Activated CD8-positive, alpha-beta memory T cell treated with anti-CD3 and anti-CD28 coated beads for 48 hours (primary cell): ENCODE data around the gene HCRTR1.

ENCODE experiments used
- DNase-seq, 3 experiments: peaks; one replicate each; pipeline ENCODE4 v3.0.0-alpha.2; 2020; ENCODE audit warnings: low read depth in 2 of 3, low spot score in 2 of 3

HCRTR1 gene

GRCh38 chr1:31617218-31617915, at the start of gene HCRTR1:
Gene HCRTR1, plus strand, starts transcription at chr1:31617689. Its CDS starts 1,504 bp downstream, at chr1:31619193.
- DNase-seq, result no peak

DNA sequence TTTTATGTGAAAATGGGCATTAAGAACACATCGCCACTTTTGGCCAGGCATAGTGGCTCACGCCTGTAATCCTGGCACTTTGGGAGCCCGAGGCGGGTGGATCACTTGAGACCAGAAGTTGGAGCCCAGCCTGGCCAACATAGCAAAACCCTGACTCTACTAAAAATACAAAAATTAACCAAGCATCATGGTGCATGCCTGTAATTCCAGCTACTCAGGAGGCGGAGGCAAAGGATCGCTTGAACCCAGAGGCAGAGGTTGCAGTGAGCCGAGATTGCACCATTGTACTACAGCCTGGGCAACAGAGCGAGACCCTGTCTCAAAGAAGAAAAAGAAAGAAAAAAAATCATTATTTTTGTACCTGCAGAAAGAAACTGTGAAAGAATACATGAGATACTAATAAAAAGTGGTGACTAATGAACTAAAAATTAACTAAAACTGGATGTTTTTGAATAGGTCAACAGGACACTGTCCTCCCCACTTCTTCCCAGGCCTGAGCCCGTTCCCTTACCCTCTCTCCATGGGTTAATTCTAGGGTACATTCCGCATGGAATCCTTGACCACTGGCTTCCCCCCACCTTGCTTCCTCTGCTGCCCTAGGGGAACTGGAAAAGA, 49.4 kb upstream of the HCRTR1 start:
- DNase-seq, result no peak

DNA sequence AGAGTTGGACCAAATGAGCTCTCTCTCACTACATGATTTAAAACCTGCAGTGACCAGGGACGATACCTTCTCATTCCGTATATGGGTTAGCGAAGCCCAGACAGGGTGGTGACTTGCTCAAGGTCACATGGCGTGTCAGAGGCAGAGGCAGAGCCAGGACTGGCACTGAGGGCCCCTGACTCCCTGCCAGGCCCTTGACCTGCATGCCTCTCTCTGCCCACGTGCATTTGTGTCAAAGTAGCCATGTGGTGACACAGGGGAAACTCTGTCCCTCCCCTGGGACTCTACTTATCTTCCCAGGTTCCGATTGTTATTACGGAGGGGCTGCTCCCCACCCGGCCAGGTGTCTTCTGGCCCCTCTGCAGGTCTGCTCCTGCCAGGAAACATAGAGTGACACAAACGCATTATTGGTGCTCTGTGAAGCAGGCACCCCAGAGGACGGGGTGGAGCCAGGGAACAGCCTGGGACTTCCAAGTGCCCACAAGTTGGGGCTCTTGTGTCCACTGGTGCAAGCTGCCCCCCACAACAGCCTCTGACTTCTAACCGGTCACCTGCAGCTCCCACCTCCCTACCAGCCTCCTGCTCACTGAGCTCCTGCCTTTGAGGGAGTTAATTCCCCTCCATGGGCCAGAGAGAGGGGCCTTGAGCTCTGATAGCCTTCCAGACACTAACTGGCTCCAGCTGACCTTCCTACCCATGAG, 48.4 kb upstream of the HCRTR1 start:
- no peak for DNase-seq

DNA sequence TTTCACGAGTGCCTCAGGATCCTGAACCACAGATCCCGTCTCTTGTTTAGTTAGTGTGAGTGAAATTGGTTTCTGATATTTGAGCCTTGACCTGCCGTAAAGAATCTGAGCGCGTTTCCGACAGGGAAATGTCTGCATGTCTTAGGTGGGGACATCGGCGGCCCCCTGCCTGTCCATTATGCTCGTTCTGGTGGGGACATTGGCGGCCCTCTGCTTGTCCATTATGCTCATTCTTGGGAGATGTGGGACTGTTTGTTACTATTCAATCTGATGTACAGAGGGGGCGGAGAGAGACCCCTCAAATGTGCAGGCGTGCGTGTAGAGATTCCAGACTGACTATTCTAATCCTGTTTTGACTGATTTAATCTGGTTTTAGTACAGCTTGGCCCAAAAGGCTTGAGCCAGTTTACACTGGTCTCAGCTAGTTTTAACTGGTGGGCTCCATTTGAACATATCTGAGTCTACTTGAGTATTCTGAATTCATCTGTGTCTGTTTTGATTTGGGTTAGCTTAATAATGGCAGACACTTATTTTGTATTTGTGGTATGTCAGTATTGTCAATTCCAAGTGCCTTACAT, 47.8 kb upstream of the HCRTR1 start:
- no peak for DNase-seq

- DNase-seq, result no peak
These were observed 47.3 kb upstream of the HCRTR1 start for GRCh38 chr1:31570228-31570627.

- no peak for DNase-seq
These were observed 46.6 kb upstream of the HCRTR1 start for GRCh38 chr1:31570906-31571305.

- no peak for DNase-seq
These were observed 45.9 kb upstream of the HCRTR1 start for GRCh38 chr1:31571340-31572295.

DNA sequence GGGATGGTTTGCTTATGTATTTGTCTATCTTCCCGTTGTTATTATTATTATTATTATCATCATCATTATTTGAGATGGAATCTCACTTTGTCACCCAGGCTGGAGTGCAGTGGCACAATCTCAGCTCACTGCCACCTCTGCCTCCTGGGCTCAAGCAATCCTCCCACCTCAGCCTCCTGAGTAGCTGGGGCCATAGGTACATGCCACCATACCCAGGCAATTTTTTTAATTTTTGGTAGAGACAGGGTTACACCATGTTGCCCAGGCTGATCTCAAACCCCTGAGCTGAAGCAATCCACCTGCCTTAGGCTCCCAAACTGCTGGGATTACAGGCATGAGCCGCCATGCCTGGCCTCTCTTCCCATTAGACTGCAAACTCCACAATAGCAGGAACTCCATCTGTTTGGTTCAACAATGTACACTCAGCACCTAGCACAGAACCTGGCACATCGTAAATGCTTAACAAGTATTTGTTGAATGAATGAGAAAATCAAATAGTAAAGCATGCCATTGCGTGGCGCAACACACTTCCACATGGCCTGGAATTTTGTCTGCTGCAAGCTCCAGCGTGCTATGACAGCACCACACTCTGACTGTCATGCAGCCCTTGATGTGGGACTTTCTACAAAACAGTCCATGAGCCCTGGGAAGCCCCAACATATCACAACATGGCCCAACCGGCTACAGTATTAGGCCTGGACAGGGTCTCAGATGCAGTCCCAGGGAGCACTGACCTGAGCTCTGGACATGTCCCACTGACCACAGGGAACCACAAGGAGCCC, 45.0 kb upstream of the HCRTR1 start:
- DNase-seq, result no peak

DNA sequence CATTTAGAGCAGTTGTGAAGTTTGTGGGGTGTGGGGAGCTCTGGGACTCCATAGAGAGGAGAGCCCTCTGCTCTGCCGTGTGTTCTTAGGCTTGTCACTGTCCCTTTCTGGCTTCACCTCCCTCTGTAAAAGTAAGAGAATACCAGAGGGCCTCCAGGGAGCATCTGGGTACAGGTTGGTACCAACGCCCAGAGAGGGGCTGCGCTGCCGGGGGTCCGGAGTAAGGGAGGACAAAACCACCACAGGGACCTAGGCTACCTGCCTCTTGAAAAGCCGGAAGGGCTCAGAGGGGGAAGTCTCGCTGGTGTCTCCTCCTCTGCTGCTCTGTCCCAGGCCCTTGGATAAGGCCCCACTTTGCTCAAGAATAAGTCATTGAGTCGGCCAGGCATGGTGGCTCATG, 44.2 kb upstream of the HCRTR1 start:
- no peak for DNase-seq

DNA sequence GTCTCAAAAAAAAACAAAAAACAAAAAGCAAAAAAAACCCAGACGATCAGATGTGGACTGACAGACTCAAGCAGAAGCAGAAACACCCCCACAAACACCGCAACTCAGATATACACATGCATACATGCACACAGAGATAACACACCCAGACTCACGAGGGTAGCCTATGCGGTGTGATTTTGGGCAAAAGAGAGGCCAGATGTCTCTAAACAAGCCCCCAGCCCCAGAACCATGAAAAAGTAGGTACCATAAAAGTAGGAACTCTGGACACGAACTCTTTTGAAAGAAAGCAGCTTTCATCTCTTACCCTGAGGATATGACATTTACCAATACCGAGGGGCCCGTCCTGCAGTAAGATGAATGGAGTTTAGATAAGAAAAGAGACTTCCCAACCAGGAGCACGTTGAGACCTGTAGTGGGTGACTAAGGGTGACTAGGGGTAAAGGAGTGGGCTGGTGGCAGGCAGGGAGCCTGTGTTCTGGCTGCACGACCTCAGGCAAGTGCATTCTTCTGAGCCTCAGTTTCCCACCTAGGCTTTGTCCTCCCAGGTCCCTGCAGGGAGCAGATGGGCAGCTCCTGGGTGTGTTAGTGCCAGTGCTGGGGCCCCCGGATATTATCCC, 42.6 kb upstream of the HCRTR1 start:
- DNase-seq, result no peak

- no peak for DNase-seq
These were observed 41.9 kb upstream of the HCRTR1 start for GRCh38 chr1:31575369-31576140.

DNA sequence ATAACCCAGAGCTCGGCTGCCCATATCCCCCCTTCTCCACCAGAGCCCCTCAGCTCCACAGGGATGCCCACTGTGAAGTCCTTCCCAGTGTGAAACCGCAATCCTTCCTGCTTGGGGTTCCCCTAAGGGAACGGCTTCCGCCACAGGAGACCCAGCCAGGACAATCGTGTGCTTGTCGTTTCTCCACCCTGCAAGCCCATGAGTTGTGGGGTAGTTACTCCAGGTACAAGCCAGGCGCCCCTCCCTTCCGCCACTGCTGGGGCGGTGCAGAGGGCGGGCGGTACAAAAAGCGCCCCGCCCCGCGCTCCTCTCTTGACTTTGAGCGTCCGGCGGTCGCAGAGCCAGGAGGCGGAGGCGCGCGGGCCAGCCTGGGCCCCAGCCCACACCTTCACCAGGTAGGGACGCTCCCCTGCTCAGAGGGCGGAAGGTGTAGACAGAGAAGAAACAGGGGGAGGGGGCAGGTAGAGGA, 41.3 kb upstream of the HCRTR1 start, which contains the start of gene TINAGL1:
Gene TINAGL1, plus strand, starts transcription at position 315 of the 469 bp plus-strand sequence. CDS start 634 bp downstream, outside the sequence.
- DNase-seq, result no peak

GRCh38 chr1:31576743-31577455, 40.6 kb upstream of the HCRTR1 start:
- no peak for DNase-seq

GRCh38 chr1:31577515-31578192, 39.8 kb upstream of the HCRTR1 start:
- DNase-seq, result no peak

DNA sequence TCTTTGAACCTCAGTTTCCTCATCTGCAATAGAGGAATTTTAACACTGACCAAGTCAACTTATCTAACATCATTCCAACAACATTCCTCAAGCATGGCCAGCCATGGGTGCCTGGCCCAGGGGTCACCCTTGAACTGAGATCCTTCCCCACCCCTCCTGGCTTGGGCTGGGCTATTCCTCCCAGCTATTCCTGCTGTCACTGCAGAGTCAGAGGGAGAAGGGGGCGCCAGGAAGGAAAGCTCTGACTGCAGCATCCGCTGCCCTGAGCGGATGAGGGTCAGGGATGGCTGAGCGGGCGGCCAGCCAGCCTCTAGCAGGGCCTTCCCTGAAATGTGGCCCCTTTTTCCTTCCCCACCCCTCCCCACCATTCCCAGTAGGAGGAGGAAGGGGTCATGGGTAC, 38.1 kb upstream of the HCRTR1 start:
- no peak for DNase-seq

GRCh38 chr1:31580513-31580870, 37.0 kb upstream of the HCRTR1 start:
- DNase-seq, result no peak

DNA sequence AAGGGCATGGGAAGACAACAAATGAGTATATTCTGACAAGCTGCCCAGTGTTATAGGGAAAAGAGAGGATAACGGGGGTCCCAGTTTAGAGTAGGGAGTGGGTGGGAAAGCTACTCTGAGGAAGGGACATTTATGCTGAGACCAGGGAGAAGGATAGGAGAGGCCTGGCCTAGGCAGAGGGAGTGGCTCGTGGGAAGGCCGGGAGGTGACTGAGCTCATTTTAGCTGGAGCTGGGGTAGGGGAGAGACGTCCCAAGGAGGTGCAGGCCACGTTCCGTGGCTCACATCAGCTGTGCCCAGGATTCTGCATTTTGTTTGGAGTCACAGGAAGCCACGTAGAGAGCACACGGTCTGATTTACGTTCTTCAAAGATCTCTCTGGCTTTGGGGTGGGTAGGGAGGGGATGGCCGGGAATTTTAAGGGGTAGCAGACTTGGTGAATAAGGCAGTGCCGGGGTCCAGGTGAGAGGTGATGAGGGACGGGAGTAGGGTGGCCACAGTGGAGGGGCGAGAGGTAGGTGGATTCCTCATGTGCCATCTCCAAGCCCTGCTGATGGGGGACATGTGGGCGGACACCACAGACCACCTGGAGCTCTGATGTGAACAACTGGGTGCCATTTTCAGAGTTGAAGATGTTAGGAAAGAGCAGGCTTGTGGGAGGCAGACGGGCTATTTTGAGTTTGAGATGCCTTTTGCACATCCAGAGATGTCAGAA, 36.4 kb upstream of the HCRTR1 start:
- DNase-seq, result no peak
